Caco-2 (cell line): ENCODE data around the gene NFATC1. TPM values are rescaled to one million over a fixed set of nuclear protein-coding genes. Genes with fewer than 3 reads are reported as not detected.

Source experiments
- BruUV-seq: library from RNA; stranded (reverse); fragments of 400-500 nt; replicated peaks from 2 replicates; lab custom pipeline; 2021; lab: Mats Ljungman, UMichigan
- CTCF ChIA-PET: fragments of 300-600 bp; sonication (Branson Sonifier 250); formaldehyde crosslinking; loops from one replicate; lab custom pipeline; 2022; ENCODE audit warnings: antibody characterized with exemption; lab: Charles Lee
- POLR2A ChIA-PET: fragments of 300-600 bp; sonication (Branson Sonifier 250); formaldehyde crosslinking; loops from one replicate; lab custom pipeline; 2022; ENCODE audit warnings: antibody characterized with exemption; lab: Charles Lee
- DNase-seq, 2 experiments: peaks; one replicate each; pipeline versions ENCODE4 v3.0.0 to v3.0.0-alpha.2; 2020 to 2022
- H3K27me3 ChIP-seq: replicated peaks from 2 replicates; pipeline ENCODE4 v1.6.0; 2011; ENCODE audit warnings: low read length; ENCODE audit not compliant: control insufficient read depth, insufficient read depth
- H3K36me3 ChIP-seq: 2 replicates; pipeline ENCODE4 v1.5.1; 2011; ENCODE audit warnings: low read length; ENCODE audit not compliant: control insufficient read depth, insufficient read depth
- H3K4me1 ChIP-seq: fragments of 250-450 bp; sonication (Bioruptor Pico); 2 replicates; pipeline ENCODE4 v1.5.1; 2020; ENCODE audit warnings: mild to moderate bottlenecking
- H3K4me3 ChIP-seq: 2 replicates; pipeline ENCODE4 v1.5.1; 2011; ENCODE audit warnings: low read depth, mild to moderate bottlenecking, control low read depth, low read length
- H3K9me3 ChIP-seq: fragments of 250-450 bp; sonication (Bioruptor Pico); 2 replicates; pipeline ENCODE4 v1.5.1; 2020; ENCODE audit warnings: mild to moderate bottlenecking, moderate library complexity
- H3K27ac Mint-ChIP-seq: one replicate; pipeline ENCODE4 v1.8.0; 2022; ENCODE audit warnings: mixed read lengths; ENCODE audit not compliant: unreplicated experiment
- H3K27me3 Mint-ChIP-seq: one replicate; pipeline ENCODE4 v1.8.0; 2022; ENCODE audit warnings: mixed read lengths; ENCODE audit not compliant: insufficient read depth, unreplicated experiment
- H3K36me3 Mint-ChIP-seq: one replicate; pipeline ENCODE4 v1.8.0; 2022; ENCODE audit warnings: mild to moderate bottlenecking, mixed read lengths; ENCODE audit not compliant: insufficient read depth, unreplicated experiment
- H3K4me1 Mint-ChIP-seq: one replicate; pipeline ENCODE4 v1.8.0; 2022; ENCODE audit warnings: low read depth, mixed read lengths; ENCODE audit not compliant: unreplicated experiment
- H3K4me3 Mint-ChIP-seq: one replicate; pipeline ENCODE4 v1.8.0; 2022; ENCODE audit warnings: mild to moderate bottlenecking, moderate library complexity, mixed read lengths; ENCODE audit not compliant: unreplicated experiment
- H3K9me3 Mint-ChIP-seq: one replicate; pipeline ENCODE4 v1.8.0; 2022; ENCODE audit warnings: mixed read lengths; ENCODE audit not compliant: unreplicated experiment
- intact Hi-C: fragments of 100-400 bp; cut with micrococcal nuclease; formaldehyde crosslinking; loops from one replicate; pipeline ENCODE4 v1.10.0; 2022; ENCODE audit not compliant: unreplicated experiment
- total RNA-seq: library from RNA; stranded (reverse); gene quantifications from 2 replicates; pipeline ENCODE4 v1.2.3, GENCODE V29; 2022
- TF ChIP-seq, protein P1 (sequence below), 2 experiments: fragments of 200-600 bp in 1 of 2; IDR thresholded peaks; 1 replicate in 1 of 2; 2 replicates in 1 of 2; pipeline versions ENCODE4 v1.5.1 to v1.8.0; 2011 to 2022; ENCODE audit warnings: antibody characterized with exemption in 1 of 2, control low read depth in 1 of 2, inconsistent platforms in 1 of 2, low read depth in 1 of 2, low read length in 1 of 2, mild to moderate bottlenecking in 1 of 2, moderate library complexity in 1 of 2; ENCODE audit not compliant: insufficient read depth in 1 of 2, severe bottlenecking in 1 of 2, unreplicated experiment in 1 of 2

Gene NFATC1
- total RNA-seq, 1 experiment from 2014 or later = 0.66 TPM

GRCh38 chr18:79488311-79489050, 92.8 kb downstream of the NFATC1 start:
- intact Hi-C loops = no loop called here
- H3K9me3 Mint-ChIP-seq = no peaks in the 10 kb centered on the region
- POLR2A ChIA-PET = no interaction called here

DNA sequence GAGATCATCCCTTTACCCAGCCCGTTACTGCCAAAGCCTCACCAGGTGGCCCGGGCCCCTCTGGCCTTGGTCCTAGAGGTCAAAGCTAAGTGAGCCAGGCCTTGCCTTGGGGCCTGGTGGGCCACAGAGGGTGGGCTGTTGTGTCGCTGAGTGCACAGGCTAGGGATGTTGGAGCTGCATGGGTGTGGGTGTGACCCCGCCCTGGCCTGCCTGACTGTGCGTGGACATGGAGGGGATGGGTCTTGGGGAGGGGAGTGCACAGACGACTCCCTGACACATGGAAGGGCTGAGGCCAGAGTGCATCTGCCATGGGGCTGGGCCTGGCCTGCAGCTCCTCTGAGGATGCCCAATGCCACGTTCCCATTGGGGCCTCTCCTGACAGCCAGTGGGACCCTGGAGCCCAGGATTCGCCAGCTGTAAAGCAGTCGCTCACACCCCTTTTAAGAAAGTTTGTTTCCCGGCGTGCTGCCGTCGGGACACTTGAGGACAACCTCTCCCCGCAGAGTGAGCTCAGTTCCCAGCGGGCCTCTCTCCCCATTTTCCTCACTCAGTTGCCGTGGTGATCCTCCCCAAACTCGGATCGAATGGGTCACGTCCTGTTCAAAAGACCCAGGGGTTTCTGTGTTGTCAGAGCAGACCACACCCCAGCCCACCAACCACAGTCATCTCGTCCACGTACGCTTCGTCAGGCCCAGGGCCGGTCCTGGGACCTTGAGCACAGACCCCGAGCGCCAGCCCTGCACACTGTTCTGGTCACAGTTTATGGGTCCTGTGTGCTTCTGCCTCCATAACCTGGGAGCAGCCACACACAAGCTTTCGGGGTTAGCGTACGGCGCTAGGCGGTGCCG, 93.5 kb downstream of the NFATC1 start:
- TF ChIP-seq, protein P1, sequence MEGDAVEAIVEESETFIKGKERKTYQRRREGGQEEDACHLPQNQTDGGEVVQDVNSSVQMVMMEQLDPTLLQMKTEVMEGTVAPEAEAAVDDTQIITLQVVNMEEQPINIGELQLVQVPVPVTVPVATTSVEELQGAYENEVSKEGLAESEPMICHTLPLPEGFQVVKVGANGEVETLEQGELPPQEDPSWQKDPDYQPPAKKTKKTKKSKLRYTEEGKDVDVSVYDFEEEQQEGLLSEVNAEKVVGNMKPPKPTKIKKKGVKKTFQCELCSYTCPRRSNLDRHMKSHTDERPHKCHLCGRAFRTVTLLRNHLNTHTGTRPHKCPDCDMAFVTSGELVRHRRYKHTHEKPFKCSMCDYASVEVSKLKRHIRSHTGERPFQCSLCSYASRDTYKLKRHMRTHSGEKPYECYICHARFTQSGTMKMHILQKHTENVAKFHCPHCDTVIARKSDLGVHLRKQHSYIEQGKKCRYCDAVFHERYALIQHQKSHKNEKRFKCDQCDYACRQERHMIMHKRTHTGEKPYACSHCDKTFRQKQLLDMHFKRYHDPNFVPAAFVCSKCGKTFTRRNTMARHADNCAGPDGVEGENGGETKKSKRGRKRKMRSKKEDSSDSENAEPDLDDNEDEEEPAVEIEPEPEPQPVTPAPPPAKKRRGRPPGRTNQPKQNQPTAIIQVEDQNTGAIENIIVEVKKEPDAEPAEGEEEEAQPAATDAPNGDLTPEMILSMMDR (IDR thresholded peaks at IDR 0.05; ENCODE audit: insufficient read depth in 1 of 2, low read depth in 1 of 2, low read length in 1 of 2, severe bottlenecking in 1 of 2, unreplicated experiment in 1 of 2) = no peak
- CTCF ChIA-PET = no interaction called here
- Histone ChIP-seq H3K27me3 (no peaks in the 10 kb centered on the region), H3K36me3 (no peaks in the 10 kb centered on the region), H3K4me3 (no peak overlapping the region), H3K4me1 (no peaks in the 10 kb centered on the region), H3K9me3 (no peaks in the 10 kb centered on the region)
- BruUV-seq = no TSS peak
- H3K36me3 Mint-ChIP-seq = no peaks in the 10 kb centered on the region
- POLR2A ChIA-PET = no interaction called here
- intact Hi-C loops = no loop called here
- DNase-seq = no peak
- no peaks in the 10 kb centered on the region for H3K4me1 Mint-ChIP-seq
- no peak overlapping the region for H3K4me3 Mint-ChIP-seq
- H3K9me3 Mint-ChIP-seq = no peaks in the 10 kb centered on the region
- H3K27ac Mint-ChIP-seq = no peak overlapping the region
- H3K27me3 Mint-ChIP-seq = no peaks in the 10 kb centered on the region

More at GRCh38 chr18:79488311-79489050, 92.8 kb downstream of the NFATC1 start:
- Histone ChIP-seq H3K4me3 (no peak overlapping the region), H3K9me3 (no peaks in the 10 kb centered on the region), H3K27me3 (no peaks in the 10 kb centered on the region), H3K4me1 (no peaks in the 10 kb centered on the region), H3K36me3 (no peaks in the 10 kb centered on the region)
- no peak overlapping the region for H3K4me3 Mint-ChIP-seq
- BruUV-seq = no TSS peak
- no peaks in the 10 kb centered on the region for H3K27me3 Mint-ChIP-seq
- CTCF ChIA-PET = no interaction called here
- DNase-seq = no peak
- TF ChIP-seq, protein P1 (IDR thresholded peaks at IDR 0.05; ENCODE audit: insufficient read depth in 1 of 2, low read depth in 1 of 2, low read length in 1 of 2, severe bottlenecking in 1 of 2, unreplicated experiment in 1 of 2) = no peak
- H3K36me3 Mint-ChIP-seq = no peaks in the 10 kb centered on the region
- H3K27ac Mint-ChIP-seq = no peak overlapping the region
- no peaks in the 10 kb centered on the region for H3K4me1 Mint-ChIP-seq

DNA sequence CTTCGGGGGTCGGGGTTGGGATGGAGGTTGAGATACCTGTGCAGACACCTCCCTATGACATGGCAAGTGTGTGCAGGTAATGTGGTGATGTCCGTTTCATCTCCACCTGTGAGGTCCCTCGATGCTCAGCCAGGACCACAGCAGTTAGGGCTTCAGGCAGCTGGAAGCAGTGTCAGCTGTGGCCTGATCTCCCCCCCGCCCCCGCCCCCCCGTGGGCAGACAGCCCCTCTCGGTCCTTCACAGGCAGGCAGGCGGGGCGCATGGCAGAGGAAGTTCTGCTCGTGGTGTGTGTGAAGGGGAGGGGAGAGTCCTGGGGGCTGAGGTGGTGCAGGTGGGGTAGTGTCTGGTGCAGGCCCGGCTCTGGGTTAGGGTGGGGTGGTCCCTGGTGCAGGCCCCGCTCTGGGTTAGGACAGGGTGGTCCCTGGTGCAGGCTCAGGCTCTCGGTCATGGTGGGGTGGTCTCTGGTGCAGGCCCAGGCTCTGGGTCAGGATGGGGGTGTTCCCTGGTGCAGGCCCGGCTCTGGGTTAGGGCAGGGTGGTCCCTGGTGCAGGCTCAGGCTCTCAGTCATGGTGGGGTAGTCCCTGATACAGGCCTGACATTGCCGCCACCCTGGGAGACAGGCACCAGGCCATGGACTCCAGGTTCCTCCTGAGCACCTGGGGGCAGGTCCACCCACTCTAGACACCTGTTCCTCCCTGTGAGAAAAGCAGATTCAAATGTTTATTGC, 94.3 kb downstream of the NFATC1 start:
- CTCF ChIA-PET = no interaction called here
- H3K4me3 Mint-ChIP-seq = no peak overlapping the region

More for the DNA sequence above, 94.3 kb downstream of the NFATC1 start:
- H3K4me1 ChIP-seq = no peaks in the 10 kb centered on the region
- no peaks in the 10 kb centered on the region for H3K27me3 ChIP-seq
- Mint-ChIP-seq H3K9me3 (no peaks in the 10 kb centered on the region), H3K36me3 (no peaks in the 10 kb centered on the region), H3K27ac (no peak overlapping the region), H3K4me1 (no peaks in the 10 kb centered on the region), H3K27me3 (no peaks in the 10 kb centered on the region)
- no peaks in the 10 kb centered on the region for H3K9me3 ChIP-seq
- POLR2A ChIA-PET = no interaction called here
- no peaks in the 10 kb centered on the region for H3K36me3 ChIP-seq
- TF ChIP-seq, protein P1 (IDR thresholded peaks at IDR 0.05; ENCODE audit: insufficient read depth in 1 of 2, low read depth in 1 of 2, low read length in 1 of 2, severe bottlenecking in 1 of 2, unreplicated experiment in 1 of 2) = no peak
- H3K4me3 ChIP-seq = no peak overlapping the region
- no TSS peak for BruUV-seq
- intact Hi-C loops = no loop called here
- no peak for DNase-seq
